Natural killer cell (primary cell): ENCODE data around the gene CAGE1. TPM values are rescaled to one million over a fixed set of nuclear protein-coding genes. Genes with fewer than 3 reads are reported as not detected.

Source experiments
- ATAC-seq, 3 donors: fragments of 150-1000 bp in 2 of 3; fragments of 200-7000 bp in 1 of 3; cut with Tn5 transposase; 1 replicate in 1 of 3; 2 replicates in 2 of 3; pipeline ENCODE4 v1.10.0; 2021; ENCODE audit warnings: mild to moderate bottlenecking in 2 of 3, moderate library complexity in 2 of 3
- DNase-seq, 2 donors: peaks; one replicate each; pipeline versions ENCODE4 v3.0.0 to v3.0.0-alpha.2; 2013 to 2021; ENCODE audit warnings: mixed read lengths in 1 of 2
- H3K27ac ChIP-seq: one replicate; pipeline ENCODE4 v1.5.1; 2013; ENCODE audit warnings: mild to moderate bottlenecking, low read length
- H3K27me3 ChIP-seq: one replicate; pipeline ENCODE4 v1.6.1; 2013; ENCODE audit warnings: low read length; ENCODE audit not compliant: control insufficient read depth, insufficient read depth
- H3K36me3 ChIP-seq: one replicate; pipeline ENCODE4 v1.6.1; 2013; ENCODE audit warnings: low read length; ENCODE audit not compliant: control insufficient read depth, insufficient read depth
- H3K4me1 ChIP-seq: one replicate; pipeline ENCODE4 v1.6.1; 2013; ENCODE audit warnings: low read length; ENCODE audit not compliant: control insufficient read depth, insufficient read depth
- H3K4me3 ChIP-seq: one replicate; pipeline ENCODE4 v1.5.1; 2013; ENCODE audit warnings: low read length
- H3K9me3 ChIP-seq: one replicate; pipeline ENCODE4 v1.6.1; 2013; ENCODE audit warnings: low read length; ENCODE audit not compliant: control insufficient read depth, insufficient read depth
- H3K27ac Mint-ChIP-seq, 2 donors: one replicate each; pipeline ENCODE4 v1.8.0; 2022; ENCODE audit warnings: mild to moderate bottlenecking in 2 of 2, mixed read lengths in 2 of 2, moderate library complexity in 1 of 2
- H3K27me3 Mint-ChIP-seq, 2 donors: one replicate each; pipeline ENCODE4 v1.8.0; 2022; ENCODE audit warnings: low read depth in 2 of 2, mixed read lengths in 2 of 2
- H3K36me3 Mint-ChIP-seq: one replicate; pipeline ENCODE4 v1.8.0; 2022; ENCODE audit warnings: mixed read lengths
- H3K4me1 Mint-ChIP-seq, 2 donors: one replicate each; pipeline ENCODE4 v1.8.0; 2022; ENCODE audit warnings: mixed read lengths in 2 of 2
- H3K4me3 Mint-ChIP-seq: one replicate; pipeline ENCODE4 v1.8.0; 2022; ENCODE audit warnings: mild to moderate bottlenecking, moderate library complexity, mixed read lengths
- H3K9me3 Mint-ChIP-seq, 2 donors: one replicate each; pipeline ENCODE4 v1.8.0; 2022; ENCODE audit warnings: mixed read lengths in 2 of 2
- CTCF ChIP-seq: fragments of 200-600 bp; IDR thresholded peaks from one replicate; pipeline ENCODE4 v1.8.0; 2022; ENCODE audit warnings: antibody characterized with exemption
- WGBS: methylation state at CpG from one replicate; pipeline ENCODE4 v1.1.7; 2013; ENCODE audit warnings: missing lambda C conversion rate; ENCODE audit not compliant: insufficient coverage; 5-methylcytosine and 5-hydroxymethylcytosine counted together
- intact Hi-C: fragments of 100-400 bp; cut with micrococcal nuclease; formaldehyde crosslinking; loops from one replicate; pipeline ENCODE4 v1.14.2; 2022
- total RNA-seq, 4 donors: library from RNA; stranded (reverse); fragments of 120-200 nt in 1 of 4; gene quantifications; one replicate each; pipeline versions ENCODE4 v1.2.3 to v1.2.4, GENCODE V29; 2013 to 2022

Gene CAGE1
- total RNA-seq, 3 donors from 2014 or later (not counting 1 experiment from before 2014, with no cell fraction given), result 0.70 to 1.3 (median 1.1) TPM

- no peaks in the 10 kb centered on the region for H3K27me3 ChIP-seq
- peaks cover 0 to 6% of the 10 kb centered on the region in 2 donors for H3K4me1 Mint-ChIP-seq
- H3K36me3 Mint-ChIP-seq, result no peaks in the 10 kb centered on the region
- H3K4me3 Mint-ChIP-seq, result peak overlapping the region; percentile 50
- ATAC-seq (no peak), DNase-seq (no peak)
- H3K27ac ChIP-seq, result no peak overlapping the region
- no peaks in the 10 kb centered on the region for H3K9me3 ChIP-seq
- TF ChIP-seq CTCF, result no peak
- no peaks in the 10 kb centered on the region for H3K9me3 Mint-ChIP-seq
- no peak overlapping the region for H3K27ac Mint-ChIP-seq
- H3K27me3 Mint-ChIP-seq, result peaks cover 12 to 16% of the 10 kb centered on the region in 2 donors
- intact Hi-C loops, result no loop called here
- no peak overlapping the region for H3K4me3 ChIP-seq
- H3K36me3 ChIP-seq, result no peaks in the 10 kb centered on the region
- no peaks in the 10 kb centered on the region for H3K4me1 ChIP-seq
- 94% methylated on average over 29 of the region's 29 CpGs for WGBS
Measured at GRCh38 chr6:7343546-7344475, 45.7 kb downstream of the CAGE1 start.

- Histone ChIP-seq H3K27ac (no peak overlapping the region), H3K27me3 (no peaks in the 10 kb centered on the region), H3K4me3 (no peak overlapping the region), H3K9me3 (no peaks in the 10 kb centered on the region), H3K36me3 (no peaks in the 10 kb centered on the region), H3K4me1 (no peaks in the 10 kb centered on the region)
- Mint-ChIP-seq H3K9me3 (no peaks in the 10 kb centered on the region), H3K4me3 (no peak overlapping the region), H3K27ac (no peak overlapping the region), H3K4me1 (peaks cover 0 to 6% of the 10 kb centered on the region in 2 donors), H3K27me3 (peaks cover 10 to 20% of the 10 kb centered on the region in 2 donors), H3K36me3 (no peaks in the 10 kb centered on the region)
- ATAC-seq (peak in 1 of 3 donors; percentile 44), DNase-seq (no peak)
- WGBS, result 81% methylated on average over 9 of the region's 9 CpGs
- intact Hi-C loops, result no loop called here
- no peak for TF ChIP-seq CTCF
Measured at GRCh38 chr6:7341989-7342742, 47.4 kb downstream of the CAGE1 start.

- Mint-ChIP-seq H3K27me3 (peaks cover 10 to 20% of the 10 kb centered on the region in 2 donors), H3K36me3 (no peaks in the 10 kb centered on the region), H3K4me3 (no peak overlapping the region), H3K9me3 (no peaks in the 10 kb centered on the region), H3K4me1 (peaks cover 0 to 6% of the 10 kb centered on the region in 2 donors), H3K27ac (no peak overlapping the region)
- no peak for TF ChIP-seq CTCF
- H3K4me3 ChIP-seq, result no peak overlapping the region
- no peaks in the 10 kb centered on the region for H3K36me3 ChIP-seq
- no peak for ATAC-seq
- H3K4me1 ChIP-seq, result no peaks in the 10 kb centered on the region
- DNase-seq, result no peak
- no peak overlapping the region for H3K27ac ChIP-seq
- no peaks in the 10 kb centered on the region for H3K27me3 ChIP-seq
- intact Hi-C loops, result no loop called here
- no peaks in the 10 kb centered on the region for H3K9me3 ChIP-seq
- 95% methylated on average over 3 of the region's 3 CpGs for WGBS
Measured at GRCh38 chr6:7341271-7341670, 48.3 kb downstream of the CAGE1 start.
